IgD-negative memory B cell (primary cell): ENCODE measurements around the gene PDLIM1. TPM values are rescaled to one million over a fixed set of nuclear protein-coding genes. Genes with fewer than 3 reads are reported as not detected.
A peak's percentile ranks its signal among the peaks of the same experiment; 100 is the strongest.
"Not testable (repeated sequence)": the region's sequence is repeated elsewhere in the genome, so short reads cannot be mapped to it uniquely, and the experiment has no call there.

Experiments used
- H3K27ac Mint-ChIP-seq, 3 donors: one replicate each; pipeline ENCODE4 v1.8.0; 2020 to 2022; ENCODE audit warnings: mild to moderate bottlenecking in 3 of 3, mixed read lengths in 3 of 3, moderate library complexity in 1 of 3
- H3K27me3 Mint-ChIP-seq: one replicate; pipeline ENCODE4 v1.8.0; 2021; ENCODE audit warnings: mixed read lengths
- H3K36me3 Mint-ChIP-seq: one replicate; pipeline ENCODE4 v1.8.0; 2020; ENCODE audit warnings: mild to moderate bottlenecking, mixed read lengths
- H3K4me1 Mint-ChIP-seq, 3 donors: one replicate each; pipeline ENCODE4 v1.8.0; 2020 to 2022; ENCODE audit warnings: mixed read lengths in 3 of 3, mild to moderate bottlenecking in 1 of 3
- H3K4me3 Mint-ChIP-seq, 4 donors: one replicate each; pipeline ENCODE4 v1.8.0; 2020 to 2022; ENCODE audit warnings: mild to moderate bottlenecking in 4 of 4, mixed read lengths in 4 of 4, moderate library complexity in 3 of 4
- H3K9me3 Mint-ChIP-seq, 3 donors: one replicate each; pipeline ENCODE4 v1.8.0; 2020 to 2021; ENCODE audit warnings: mixed read lengths in 3 of 3, mild to moderate bottlenecking in 1 of 3
- polyA plus RNA-seq: library from polyadenylated mRNA; unstranded; fragments of 300-500 nt; fragmentation: Illumina TruSeq; gene quantifications from one replicate; pipeline ENCODE4 v1.2.3, GENCODE V29; 2021

PDLIM1 gene
- polyA plus RNA-seq, 1 donor from 2014 or later, result 357 TPM

DNA sequence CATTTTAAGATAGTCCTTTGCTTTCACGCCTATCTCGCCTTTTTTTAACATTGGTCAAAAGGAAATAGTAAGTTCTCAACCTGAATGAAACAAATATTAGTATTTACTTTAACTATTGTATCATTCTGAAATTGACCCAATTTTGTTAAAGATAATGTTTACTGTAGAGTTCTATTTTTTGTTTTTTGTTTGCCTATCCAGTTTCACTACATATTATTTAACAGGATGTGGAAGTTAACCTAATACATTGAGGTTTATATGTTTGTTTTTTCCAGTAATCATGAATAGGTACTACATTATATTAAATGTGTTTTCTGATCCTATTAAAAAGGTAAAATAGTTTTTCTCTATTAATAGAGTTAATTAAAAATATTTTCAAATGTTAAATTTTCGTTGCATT, 70.3 kb downstream of the PDLIM1 start:
- Mint-ChIP-seq H3K27me3 (no peaks in the 10 kb centered on the region), H3K9me3 (peaks cover 0 to 4% (median 4%) of the 10 kb centered on the region in 3 donors), H3K36me3 (peaks cover 14% of the 10 kb centered on the region), H3K4me1 (peaks cover 0 to 3% (median 0%) of the 10 kb centered on the region in 3 donors), H3K27ac (no peak overlapping the region), H3K4me3 (no peak overlapping the region)

GRCh38 chr10:95217476-95217875, 73.3 kb downstream of the PDLIM1 start:
- Mint-ChIP-seq H3K27ac (no peak overlapping the region), H3K9me3 (peaks cover 0 to 4% (median 4%) of the 10 kb centered on the region in 3 donors), H3K4me3 (no peak overlapping the region), H3K27me3 (no peaks in the 10 kb centered on the region), H3K36me3 (peaks cover 13% of the 10 kb centered on the region), H3K4me1 (peaks cover 0 to 3% (median 0%) of the 10 kb centered on the region in 3 donors)

- no peaks in the 10 kb centered on the region for H3K4me1 Mint-ChIP-seq
- H3K4me3 Mint-ChIP-seq, result no peak overlapping the region
- peaks cover 0 to 4% (median 4%) of the 10 kb centered on the region in 3 donors for H3K9me3 Mint-ChIP-seq
- H3K36me3 Mint-ChIP-seq, result peaks cover 8% of the 10 kb centered on the region
- H3K27ac Mint-ChIP-seq, result peak overlapping the region in 1 of 3 donors; percentile 78
- H3K27me3 Mint-ChIP-seq, result no peaks in the 10 kb centered on the region
Measured at GRCh38 chr10:95214793-95215192, 76.0 kb downstream of the PDLIM1 start.

DNA sequence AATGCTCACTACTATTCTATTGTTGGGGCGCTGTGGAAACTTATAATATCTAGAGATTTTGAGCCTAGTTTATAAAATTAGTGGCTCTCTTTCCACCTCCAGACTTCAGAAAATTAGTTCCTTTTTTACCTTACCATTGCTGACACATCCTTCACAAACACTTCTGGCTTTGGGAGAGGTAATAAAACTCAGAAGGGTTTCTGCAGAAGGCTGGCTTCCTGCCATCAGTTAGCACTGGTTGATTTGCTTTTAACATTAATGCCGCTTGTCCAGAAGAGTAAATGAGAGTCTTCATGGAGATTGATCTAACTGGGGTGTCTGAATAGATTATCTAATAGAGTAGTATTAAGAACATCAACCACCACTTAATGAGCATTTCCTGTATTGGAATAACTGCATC, 76.4 kb downstream of the PDLIM1 start:
- H3K4me3 Mint-ChIP-seq, result no peak overlapping the region
- H3K36me3 Mint-ChIP-seq, result peaks cover 8% of the 10 kb centered on the region
- no peaks in the 10 kb centered on the region for H3K4me1 Mint-ChIP-seq
- no peak overlapping the region for H3K27ac Mint-ChIP-seq
- peaks cover 0 to 4% (median 4%) of the 10 kb centered on the region in 3 donors for H3K9me3 Mint-ChIP-seq
- no peaks in the 10 kb centered on the region for H3K27me3 Mint-ChIP-seq

- Mint-ChIP-seq H3K4me1 (no peaks in the 10 kb centered on the region), H3K4me3 (no peak overlapping the region), H3K27ac (no peak overlapping the region), H3K27me3 (no peaks in the 10 kb centered on the region), H3K36me3 (peaks cover 5% of the 10 kb centered on the region), H3K9me3 (peaks cover 0 to 4% (median 4%) of the 10 kb centered on the region in 3 donors)
Measured at GRCh38 chr10:95211606-95212279, 79.1 kb downstream of the PDLIM1 start.

GRCh38 chr10:95209509-95210127, 81.2 kb downstream of the PDLIM1 start:
- no peaks in the 10 kb centered on the region for H3K4me1 Mint-ChIP-seq

GRCh38 chr10:95208702-95209391, 82.0 kb downstream of the PDLIM1 start:
- H3K9me3 Mint-ChIP-seq, result no peaks in the 10 kb centered on the region
- no peak overlapping the region for H3K27ac Mint-ChIP-seq
- H3K4me3 Mint-ChIP-seq, result no peak overlapping the region
- H3K4me1 Mint-ChIP-seq, result no peaks in the 10 kb centered on the region
- H3K36me3 Mint-ChIP-seq, result peaks cover 8% of the 10 kb centered on the region
- H3K27me3 Mint-ChIP-seq, result no peaks in the 10 kb centered on the region

More at GRCh38 chr10:95209509-95210127, 81.2 kb downstream of the PDLIM1 start:
- peaks cover 7% of the 10 kb centered on the region for H3K36me3 Mint-ChIP-seq
- H3K27me3 Mint-ChIP-seq, result no peaks in the 10 kb centered on the region
- no peak overlapping the region for H3K4me3 Mint-ChIP-seq
- H3K9me3 Mint-ChIP-seq, result no peaks in the 10 kb centered on the region
- H3K27ac Mint-ChIP-seq, result no peak overlapping the region

- H3K36me3 Mint-ChIP-seq, H3K27ac Mint-ChIP-seq, H3K4me1 Mint-ChIP-seq, H3K27me3 Mint-ChIP-seq, H3K4me3 Mint-ChIP-seq, H3K9me3 Mint-ChIP-seq: not testable (repeated sequence)
Measured at GRCh38 chr10:95202865-95203264, 87.9 kb downstream of the PDLIM1 start.

- Mint-ChIP-seq H3K27ac (no peak overlapping the region), H3K4me1 (no peaks in the 10 kb centered on the region), H3K36me3 (peaks cover 9% of the 10 kb centered on the region), H3K4me3 (no peak overlapping the region), H3K9me3 (peaks cover 0 to 2% (median 0%) of the 10 kb centered on the region in 3 donors), H3K27me3 (no peaks in the 10 kb centered on the region)
Measured at GRCh38 chr10:95201736-95202135, 89.1 kb downstream of the PDLIM1 start.

- no peak overlapping the region for H3K27ac Mint-ChIP-seq
- H3K36me3 Mint-ChIP-seq, result peaks cover 6% of the 10 kb centered on the region
- H3K9me3 Mint-ChIP-seq, result no peaks in the 10 kb centered on the region
- no peaks in the 10 kb centered on the region for H3K27me3 Mint-ChIP-seq
- H3K4me3 Mint-ChIP-seq, result no peak overlapping the region
- no peaks in the 10 kb centered on the region for H3K4me1 Mint-ChIP-seq
Measured at GRCh38 chr10:95196046-95196445, 94.8 kb downstream of the PDLIM1 start.

- Mint-ChIP-seq H3K27ac (no peak within 1 kb of the TSS), H3K4me1 (no peaks in the 10 kb centered on the region), H3K27me3 (no peaks in the 10 kb centered on the region), H3K4me3 (no peak within 1 kb of the TSS), H3K9me3 (no peaks in the 10 kb centered on the region), H3K36me3 (peaks cover 6% of the 10 kb centered on the region)
Measured at GRCh38 chr10:95193944-95194343, 96.9 kb downstream of the PDLIM1 start, which contains the start of gene ACSM6. Gene ACSM6, plus strand, starts transcription at chr10:95194238. Its CDS starts 248 bp downstream, at chr10:95194486.

DNA sequence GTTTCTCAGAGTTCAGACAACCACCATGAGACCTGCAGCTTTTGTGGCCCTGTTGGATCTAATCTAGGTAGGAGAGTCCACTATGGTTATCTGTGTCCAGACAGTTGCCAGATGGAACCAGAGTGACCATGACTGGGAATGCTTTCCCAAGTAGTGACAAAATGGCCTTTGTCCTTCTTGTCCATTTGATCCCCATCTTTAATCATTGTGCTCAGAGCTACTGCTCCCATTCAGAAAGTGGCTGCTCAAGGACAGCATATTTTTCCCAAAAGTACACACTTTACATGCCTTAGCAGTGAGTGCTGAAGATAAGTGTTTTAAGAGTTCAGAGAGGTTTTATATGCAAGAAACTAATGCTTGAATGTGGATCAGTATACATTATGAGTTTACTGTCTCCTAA, 102.2 kb downstream of the PDLIM1 start:
- H3K36me3 Mint-ChIP-seq, result peaks cover 2% of the 10 kb centered on the region
- H3K4me3 Mint-ChIP-seq, result no peak overlapping the region
- peaks cover 0 to 4% (median 3%) of the 10 kb centered on the region in 3 donors for H3K4me1 Mint-ChIP-seq
- no peaks in the 10 kb centered on the region for H3K27me3 Mint-ChIP-seq
- H3K27ac Mint-ChIP-seq, result no peak overlapping the region
- H3K9me3 Mint-ChIP-seq, result peaks cover 0 to 2% (median 0%) of the 10 kb centered on the region in 3 donors

- Mint-ChIP-seq H3K36me3 (peaks cover 2% of the 10 kb centered on the region), H3K9me3 (peaks cover 0 to 2% (median 0%) of the 10 kb centered on the region in 3 donors), H3K27me3 (no peaks in the 10 kb centered on the region), H3K27ac (no peak overlapping the region), H3K4me1 (peaks cover 4 to 6% (median 6%) of the 10 kb centered on the region in 3 donors), H3K4me3 (peak overlapping the region in 1 of 4 donors; percentile 4)
Measured at GRCh38 chr10:95187617-95188016, 103.2 kb downstream of the PDLIM1 start.
